ENCODE measurements around the gene RNASEH1. TPM values are rescaled to one million over a fixed set of nuclear protein-coding genes. Genes with fewer than 3 reads are reported as not detected.
"Not testable (repeated sequence)": the region's sequence is repeated elsewhere in the genome, so short reads cannot be mapped to it uniquely, and the experiment has no call there.

The RNASEH1 gene
- total RNA-seq, 2 donors from 2014 or later: 24.7 to 47.2 TPM

- Mint-ChIP-seq H3K4me1 (ENCODE audit: low read depth in 2 of 2) (peaks cover 12 to 17% of the 10 kb centered on the region in 2 donors), H3K27ac (no peak overlapping the region), H3K4me3 (no peak overlapping the region), H3K9me3 (no peaks in the 10 kb centered on the region), H3K36me3 (peaks cover 18% of the 10 kb centered on the region), H3K27me3 (no peaks in the 10 kb centered on the region)
- no peak for ATAC-seq
- DNase-seq (ENCODE audit: low spot score): no peak
Measured at GRCh38 chr2:3584076-3584475, 25.9 kb upstream of the RNASEH1 start.

DNA sequence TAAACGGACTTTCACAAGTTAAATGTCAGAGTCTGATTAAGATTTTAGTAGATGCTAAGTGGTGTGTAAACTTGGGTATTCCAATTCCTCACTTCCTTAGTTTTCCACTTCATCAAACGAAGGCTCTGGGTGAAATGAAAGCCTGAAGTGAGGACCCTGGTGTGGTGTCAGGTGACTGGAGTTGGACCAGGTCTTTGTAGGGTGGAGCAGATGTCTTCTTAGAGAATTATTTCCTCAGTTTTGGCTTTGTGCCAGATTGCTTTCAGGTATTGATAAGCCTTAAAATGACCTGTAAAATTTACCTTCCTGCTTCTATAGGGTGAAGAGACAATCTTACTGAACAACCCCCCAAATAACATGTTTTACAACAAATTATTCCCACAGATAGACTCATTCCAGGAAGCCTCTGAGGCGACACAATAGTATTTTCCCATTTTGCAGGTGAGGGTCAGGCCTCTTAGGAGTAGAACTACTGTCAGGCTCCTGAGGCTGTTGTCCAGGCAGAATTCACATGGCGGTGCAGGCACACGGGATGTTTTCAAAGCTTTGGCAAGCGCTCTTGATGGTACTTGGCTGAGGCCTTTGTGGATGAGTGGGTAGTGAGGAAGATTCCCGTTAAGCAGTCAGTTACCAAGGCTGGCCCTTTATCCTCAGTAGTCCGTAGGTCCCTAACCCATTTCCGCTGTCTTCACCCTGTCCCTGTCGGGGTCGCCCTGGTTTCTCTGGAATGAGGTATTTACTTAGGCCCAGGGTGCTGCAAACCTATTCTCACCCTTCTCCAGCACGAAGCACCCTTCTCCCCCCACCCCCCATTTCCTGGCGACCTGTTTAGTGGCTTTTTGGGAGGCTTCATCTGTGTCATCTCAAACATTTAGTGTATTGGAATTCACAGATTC lies 23.5 kb upstream of the RNASEH1 start:
- Mint-ChIP-seq H3K4me1 (ENCODE audit: low read depth in 2 of 2) (peaks cover 29 to 36% of the 10 kb centered on the region in 2 donors), H3K27ac (no peak overlapping the region), H3K27me3 (no peaks in the 10 kb centered on the region), H3K9me3 (no peaks in the 10 kb centered on the region), H3K36me3 (peaks cover 41% of the 10 kb centered on the region), H3K4me3 (no peak overlapping the region)
- no peak for ATAC-seq
- no peak for DNase-seq (ENCODE audit: low spot score)

DNA sequence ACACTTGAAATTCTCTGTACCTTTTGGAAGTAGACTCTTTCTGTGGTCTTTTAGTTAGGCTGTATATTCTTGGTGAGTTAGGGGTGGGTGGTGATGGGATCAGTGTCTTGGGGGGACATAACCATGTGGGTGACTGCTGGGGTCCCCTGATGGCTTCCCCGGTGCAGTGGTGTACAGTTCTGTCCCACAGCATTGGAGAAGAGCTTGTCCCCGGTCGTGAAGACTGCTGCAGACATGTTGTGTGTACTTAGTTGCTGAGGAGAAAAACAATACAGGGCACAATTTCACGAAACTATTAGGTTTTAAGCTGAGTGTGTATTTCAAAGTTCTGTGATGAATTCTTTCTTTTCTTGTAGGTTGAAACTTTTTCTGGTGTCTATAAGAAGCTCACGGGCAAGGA lies 22.3 kb upstream of the RNASEH1 start:
- H3K4me3 Mint-ChIP-seq: peak overlapping the region; percentile 20
- peaks cover 38 to 46% of the 10 kb centered on the region in 2 donors for H3K4me1 Mint-ChIP-seq (ENCODE audit: low read depth in 2 of 2)
- ATAC-seq (no peak), DNase-seq (ENCODE audit: low spot score) (no peak)
- H3K9me3 Mint-ChIP-seq: no peaks in the 10 kb centered on the region
- H3K27me3 Mint-ChIP-seq: no peaks in the 10 kb centered on the region
- no peak overlapping the region for H3K27ac Mint-ChIP-seq
- H3K36me3 Mint-ChIP-seq: peaks cover 49% of the 10 kb centered on the region

- no peak for ATAC-seq
- Mint-ChIP-seq H3K4me1 (ENCODE audit: low read depth in 2 of 2) (peaks cover 40 to 46% of the 10 kb centered on the region in 2 donors), H3K9me3 (no peaks in the 10 kb centered on the region), H3K27ac (peak overlapping the region; percentile 29 to 94), H3K4me3 (peak overlapping the region; percentile 93), H3K36me3 (peaks cover 49% of the 10 kb centered on the region), H3K27me3 (no peaks in the 10 kb centered on the region)
- no peak for DNase-seq (ENCODE audit: low spot score)
Measured at GRCh38 chr2:3578987-3579386, 20.9 kb upstream of the RNASEH1 start.

GRCh38 chr2:3576263-3576630 lies 18.1 kb upstream of the RNASEH1 start:
- H3K27ac Mint-ChIP-seq: peak overlapping the region; percentile 91 to 94
- H3K9me3 Mint-ChIP-seq; ATAC-seq; H3K27me3 Mint-ChIP-seq; DNase-seq (ENCODE audit: low spot score): not testable (repeated sequence)
- H3K4me1 Mint-ChIP-seq (ENCODE audit: low read depth in 2 of 2): peaks cover 40 to 46% of the 10 kb centered on the region in 2 donors
- peaks cover 49% of the 10 kb centered on the region for H3K36me3 Mint-ChIP-seq
- H3K4me3 Mint-ChIP-seq: peak overlapping the region; percentile 93

DNA sequence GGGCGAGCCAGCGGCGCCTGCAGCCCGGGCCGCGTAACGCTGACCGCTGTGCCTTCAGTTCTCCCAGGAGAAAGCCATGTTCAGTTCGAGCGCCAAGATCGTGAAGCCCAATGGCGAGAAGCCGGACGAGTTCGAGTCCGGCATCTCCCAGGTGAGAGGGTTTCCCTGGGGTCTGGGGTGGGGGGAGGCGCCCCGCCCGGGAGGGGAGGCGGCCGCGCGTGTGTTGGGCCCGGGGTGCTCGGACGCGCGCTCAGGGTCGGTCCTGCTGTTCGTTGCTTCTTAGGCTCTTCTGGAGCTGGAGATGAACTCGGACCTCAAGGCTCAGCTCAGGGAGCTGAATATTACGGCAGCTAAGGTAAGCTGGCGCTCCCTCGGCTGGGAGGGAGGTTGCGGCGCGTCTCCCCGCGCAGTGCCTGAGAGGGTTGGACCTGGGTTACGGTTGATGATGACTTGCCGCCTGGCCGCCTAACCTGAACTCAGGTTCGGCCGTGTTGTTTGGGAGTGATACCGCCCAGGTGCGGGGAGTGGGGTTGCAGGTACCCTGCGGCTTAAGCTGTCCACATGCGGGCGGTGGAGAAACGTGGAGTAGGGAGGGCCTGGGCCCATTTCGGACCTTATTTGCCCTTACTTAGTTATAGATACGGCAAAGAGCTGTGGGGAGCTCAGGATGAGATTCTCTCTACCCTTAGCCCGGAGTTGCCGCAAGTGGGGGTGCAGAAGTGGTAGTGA lies 17.6 kb upstream of the RNASEH1 start:
- H3K4me3 Mint-ChIP-seq: peak overlapping the region; percentile 93
- peak overlapping the region; percentile 91 to 94 for H3K27ac Mint-ChIP-seq
- no peaks in the 10 kb centered on the region for H3K9me3 Mint-ChIP-seq
- ATAC-seq (peak; percentile 46 to 48), DNase-seq (ENCODE audit: low spot score) (no peak)
- H3K27me3 Mint-ChIP-seq: no peaks in the 10 kb centered on the region
- H3K36me3 Mint-ChIP-seq: peaks cover 47% of the 10 kb centered on the region
- peaks cover 40 to 46% of the 10 kb centered on the region in 2 donors for H3K4me1 Mint-ChIP-seq (ENCODE audit: low read depth in 2 of 2)

DNA sequence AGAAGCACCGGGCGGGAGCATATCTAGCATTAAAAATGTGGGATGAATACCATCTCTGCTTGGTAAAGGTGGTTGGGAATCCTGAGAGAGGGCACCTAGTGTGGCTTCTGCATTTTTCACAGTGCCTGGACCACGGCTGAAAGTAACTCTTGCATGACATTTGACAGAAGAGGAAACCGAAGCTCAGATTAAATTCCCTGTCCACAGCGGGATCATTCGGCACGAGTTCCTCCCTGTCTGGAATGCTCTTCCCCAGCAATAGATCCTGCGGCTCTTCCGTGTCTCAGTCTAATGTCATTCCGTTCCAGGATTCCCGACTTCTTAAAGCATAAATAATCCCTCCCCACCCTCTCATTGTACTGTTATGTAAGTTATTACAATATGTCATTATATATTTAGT lies 16.0 kb upstream of the RNASEH1 start:
- Mint-ChIP-seq H3K4me3 (peak overlapping the region; percentile 59), H3K27ac (peak overlapping the region in 1 of 2 donors; percentile 94), H3K4me1 (ENCODE audit: low read depth in 2 of 2) (peaks cover 30 to 35% of the 10 kb centered on the region in 2 donors), H3K36me3 (peaks cover 32% of the 10 kb centered on the region), H3K27me3 (no peaks in the 10 kb centered on the region), H3K9me3 (no peaks in the 10 kb centered on the region)
- ATAC-seq (no peak), DNase-seq (ENCODE audit: low spot score) (no peak)

GRCh38 chr2:3572620-3573019 lies 14.5 kb upstream of the RNASEH1 start:
- Mint-ChIP-seq H3K4me1 (ENCODE audit: low read depth in 2 of 2) (peaks cover 18 to 19% of the 10 kb centered on the region in 2 donors), H3K27me3 (no peaks in the 10 kb centered on the region), H3K36me3 (peaks cover 17% of the 10 kb centered on the region), H3K27ac (no peak overlapping the region), H3K4me3 (no peak overlapping the region), H3K9me3 (no peaks in the 10 kb centered on the region)
- ATAC-seq: no peak
- DNase-seq (ENCODE audit: low spot score): no peak

GRCh38 chr2:3571284-3571683 lies 13.2 kb upstream of the RNASEH1 start:
- no peak for ATAC-seq
- peaks cover 4% of the 10 kb centered on the region for H3K36me3 Mint-ChIP-seq
- peaks cover 6 to 10% of the 10 kb centered on the region in 2 donors for H3K4me1 Mint-ChIP-seq (ENCODE audit: low read depth in 2 of 2)
- no peak overlapping the region for H3K27ac Mint-ChIP-seq
- no peak overlapping the region for H3K4me3 Mint-ChIP-seq
- H3K9me3 Mint-ChIP-seq: no peaks in the 10 kb centered on the region
- DNase-seq (ENCODE audit: low spot score): no peak
- no peaks in the 10 kb centered on the region for H3K27me3 Mint-ChIP-seq

- H3K36me3 Mint-ChIP-seq; ATAC-seq; H3K9me3 Mint-ChIP-seq; H3K4me3 Mint-ChIP-seq; DNase-seq (ENCODE audit: low spot score); H3K27ac Mint-ChIP-seq; H3K4me1 Mint-ChIP-seq (ENCODE audit: low read depth in 2 of 2); H3K27me3 Mint-ChIP-seq: not testable (repeated sequence)
Measured at GRCh38 chr2:3569656-3570055, 11.5 kb upstream of the RNASEH1 start.

GRCh38 chr2:3566806-3567205 lies 8.7 kb upstream of the RNASEH1 start:
- Mint-ChIP-seq H3K4me3 (no peak overlapping the region), H3K27me3 (no peaks in the 10 kb centered on the region), H3K9me3 (no peaks in the 10 kb centered on the region), H3K27ac (no peak overlapping the region), H3K36me3 (no peaks in the 10 kb centered on the region), H3K4me1 (ENCODE audit: low read depth in 2 of 2) (no peaks in the 10 kb centered on the region)
- ATAC-seq: no peak
- no peak for DNase-seq (ENCODE audit: low spot score)

DNA sequence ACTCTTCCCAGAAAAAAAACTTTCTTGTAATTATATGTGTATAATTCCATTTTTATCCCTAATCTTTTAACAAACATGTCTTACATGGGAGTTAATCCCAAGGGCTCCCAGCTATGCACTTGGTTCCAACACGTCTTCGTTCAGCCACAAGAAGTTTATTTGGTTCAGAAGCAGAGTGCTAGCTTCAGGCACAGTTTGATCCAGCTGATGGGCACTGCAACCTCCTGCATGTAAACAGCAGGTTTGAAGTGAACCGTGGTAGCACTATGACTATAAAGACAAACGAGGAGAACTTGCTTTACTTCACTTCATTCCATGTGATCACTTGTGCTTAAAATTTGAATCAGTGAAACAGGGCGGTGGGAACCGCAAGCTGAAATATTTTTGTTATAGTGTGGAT lies 7.0 kb upstream of the RNASEH1 start:
- ATAC-seq: no peak
- no peak for DNase-seq (ENCODE audit: low spot score)
- Mint-ChIP-seq H3K27ac (no peak overlapping the region), H3K4me1 (ENCODE audit: low read depth in 2 of 2) (no peaks in the 10 kb centered on the region), H3K9me3 (no peaks in the 10 kb centered on the region), H3K4me3 (no peak overlapping the region), H3K27me3 (no peaks in the 10 kb centered on the region), H3K36me3 (no peaks in the 10 kb centered on the region)

DNA sequence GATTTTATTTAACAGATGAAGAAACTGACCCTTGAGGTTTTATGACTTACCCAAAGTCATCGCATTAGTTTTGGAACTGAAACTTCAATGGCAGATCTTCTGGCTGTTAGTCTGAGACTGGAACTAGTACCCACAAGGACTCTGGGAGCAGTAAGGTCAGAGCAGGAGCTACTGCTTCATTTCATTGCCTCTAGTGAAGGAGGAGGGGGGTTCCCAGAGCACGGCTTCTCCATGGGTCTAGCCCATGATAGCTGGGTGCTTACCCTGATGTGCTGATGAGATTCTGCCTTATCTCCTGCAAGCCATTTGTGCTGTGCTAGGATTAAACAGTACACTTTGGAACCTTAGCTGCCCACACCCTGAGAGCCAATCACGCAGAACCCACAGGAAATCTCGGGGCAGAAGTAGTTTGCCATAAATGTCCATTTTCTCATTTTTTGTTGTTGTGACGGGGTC lies 5.4 kb upstream of the RNASEH1 start:
- no peaks in the 10 kb centered on the region for H3K36me3 Mint-ChIP-seq
- DNase-seq (ENCODE audit: low spot score): no peak
- peaks cover 0 to 4% of the 10 kb centered on the region in 2 donors for H3K4me1 Mint-ChIP-seq (ENCODE audit: low read depth in 2 of 2)
- H3K4me3 Mint-ChIP-seq: no peak overlapping the region
- H3K9me3 Mint-ChIP-seq: no peaks in the 10 kb centered on the region
- no peaks in the 10 kb centered on the region for H3K27me3 Mint-ChIP-seq
- no peak overlapping the region for H3K27ac Mint-ChIP-seq
- no peak for ATAC-seq

DNA sequence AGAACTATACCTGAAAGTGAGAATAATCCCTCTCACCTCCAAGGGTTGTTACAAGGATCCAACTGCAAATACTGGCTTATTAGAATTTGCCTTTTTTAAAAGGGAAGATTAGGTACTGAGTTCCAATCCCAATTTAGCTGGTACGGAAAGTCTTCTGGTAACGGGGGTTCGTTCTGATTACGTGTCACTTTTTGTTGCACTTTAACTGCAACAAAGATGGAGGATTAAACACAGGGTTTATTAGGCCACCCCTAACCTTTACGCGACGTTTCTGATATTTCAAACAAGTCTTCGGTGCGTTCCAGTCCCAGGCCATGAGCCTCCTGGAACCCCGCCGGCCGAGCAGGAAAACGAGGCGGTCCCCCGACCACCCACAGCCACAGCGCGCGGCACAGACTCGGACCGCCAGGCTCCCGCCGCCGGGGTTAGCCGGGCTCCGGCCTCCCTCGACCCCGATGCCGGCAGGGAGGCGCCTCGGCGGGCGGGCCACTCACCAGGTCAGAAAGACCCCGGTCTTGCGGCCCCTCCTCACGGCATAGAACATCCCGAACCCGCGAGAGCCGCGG lies 411 bp downstream of the RNASEH1 start:
- peak overlapping the region; percentile 86 to 91 for H3K27ac Mint-ChIP-seq
- no peaks in the 10 kb centered on the region for H3K27me3 Mint-ChIP-seq
- peak overlapping the region; percentile 92 for H3K4me3 Mint-ChIP-seq
- DNase-seq (ENCODE audit: low spot score) (no peak), ATAC-seq (peak in 1 of 2 donors; percentile 46)
- peaks cover 17 to 19% of the 10 kb centered on the region in 2 donors for H3K4me1 Mint-ChIP-seq (ENCODE audit: low read depth in 2 of 2)
- no peaks in the 10 kb centered on the region for H3K9me3 Mint-ChIP-seq
- peaks cover 23% of the 10 kb centered on the region for H3K36me3 Mint-ChIP-seq
